ENCODE results near the gene MAPK11.

Gene MAPK11

DNA sequence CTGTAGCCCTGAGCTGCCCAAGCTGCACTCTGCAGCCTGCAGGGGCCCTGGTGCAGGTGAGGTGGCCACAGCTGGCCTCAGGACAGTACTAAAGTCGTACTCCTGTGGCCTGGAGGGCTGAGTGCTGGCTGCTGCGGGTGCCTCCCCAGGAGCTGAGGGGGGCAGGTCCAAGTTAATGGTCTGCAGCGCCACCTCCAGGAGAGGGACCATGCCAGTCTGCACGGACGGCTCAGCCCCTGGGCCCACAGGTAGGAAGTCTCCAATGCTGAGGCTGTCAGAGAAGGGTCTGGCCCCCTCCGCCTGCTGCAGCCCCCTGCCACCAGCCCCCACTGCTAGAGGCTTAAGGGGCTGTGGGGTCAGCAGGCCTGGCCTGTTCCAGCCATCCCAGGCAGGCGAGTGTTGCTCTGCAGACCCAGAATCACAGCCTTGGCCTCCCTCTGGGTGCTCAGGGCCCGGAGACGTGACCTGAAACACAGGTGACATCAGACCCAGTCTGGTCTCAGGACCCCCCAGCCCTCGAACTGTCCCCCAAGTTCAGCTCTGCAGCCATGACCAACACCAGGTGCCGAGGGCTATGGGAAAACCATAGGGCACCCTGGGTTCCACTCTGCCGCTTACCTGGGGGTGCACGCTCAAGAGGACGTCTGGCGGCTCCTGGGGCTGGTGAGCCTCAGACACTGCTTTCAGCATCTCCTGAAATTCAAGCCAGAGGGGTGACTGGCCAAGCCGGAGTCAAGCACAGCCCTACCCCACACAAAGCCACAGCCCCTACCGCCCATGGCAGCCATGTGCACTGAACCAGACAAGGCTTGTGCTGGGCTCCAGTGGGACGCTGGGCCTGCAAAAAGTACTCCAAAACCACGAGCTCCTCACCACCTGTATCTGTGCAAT lies 48.5 kb downstream of the MAPK11 start:
- DNase-seq: no peak

DNA sequence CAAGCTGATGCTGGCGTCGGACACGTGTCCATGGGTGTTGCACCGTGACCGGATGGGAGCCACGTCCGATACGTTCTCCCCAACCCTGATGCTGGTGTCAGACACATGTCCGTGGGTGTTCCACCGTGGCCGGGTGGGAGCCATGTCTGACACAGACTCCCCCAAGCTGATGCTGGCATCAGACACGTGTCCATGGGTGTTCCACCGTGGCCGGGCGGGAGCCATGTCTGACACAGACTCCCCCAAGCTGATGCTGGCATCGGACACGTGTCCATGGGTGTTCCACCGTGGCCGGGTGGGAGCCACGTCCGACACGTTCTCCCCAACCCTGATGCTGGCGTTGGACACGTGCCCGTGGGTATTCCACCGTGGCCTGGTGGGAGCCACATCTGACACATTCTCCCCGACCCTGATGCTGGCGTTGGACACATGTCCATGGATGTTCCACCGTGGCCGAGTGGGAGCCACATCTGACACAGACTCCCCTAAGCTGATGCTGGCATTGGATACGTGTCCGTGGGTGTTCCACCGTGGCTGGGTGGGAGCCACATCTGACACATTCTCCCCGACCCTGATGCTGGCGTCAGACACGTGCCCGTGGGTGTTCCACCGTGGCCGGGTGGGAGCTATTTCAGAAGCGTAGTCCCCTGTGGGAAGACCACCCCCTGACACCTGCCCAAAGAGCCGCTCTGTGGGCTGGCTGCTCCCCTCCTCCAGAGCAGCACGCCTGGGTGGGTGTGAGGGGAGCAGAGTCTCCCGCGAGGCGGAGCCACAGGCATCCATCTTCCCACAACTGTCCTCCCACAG lies 49.4 kb downstream of the MAPK11 start:
- DNase-seq: no peak

DNA sequence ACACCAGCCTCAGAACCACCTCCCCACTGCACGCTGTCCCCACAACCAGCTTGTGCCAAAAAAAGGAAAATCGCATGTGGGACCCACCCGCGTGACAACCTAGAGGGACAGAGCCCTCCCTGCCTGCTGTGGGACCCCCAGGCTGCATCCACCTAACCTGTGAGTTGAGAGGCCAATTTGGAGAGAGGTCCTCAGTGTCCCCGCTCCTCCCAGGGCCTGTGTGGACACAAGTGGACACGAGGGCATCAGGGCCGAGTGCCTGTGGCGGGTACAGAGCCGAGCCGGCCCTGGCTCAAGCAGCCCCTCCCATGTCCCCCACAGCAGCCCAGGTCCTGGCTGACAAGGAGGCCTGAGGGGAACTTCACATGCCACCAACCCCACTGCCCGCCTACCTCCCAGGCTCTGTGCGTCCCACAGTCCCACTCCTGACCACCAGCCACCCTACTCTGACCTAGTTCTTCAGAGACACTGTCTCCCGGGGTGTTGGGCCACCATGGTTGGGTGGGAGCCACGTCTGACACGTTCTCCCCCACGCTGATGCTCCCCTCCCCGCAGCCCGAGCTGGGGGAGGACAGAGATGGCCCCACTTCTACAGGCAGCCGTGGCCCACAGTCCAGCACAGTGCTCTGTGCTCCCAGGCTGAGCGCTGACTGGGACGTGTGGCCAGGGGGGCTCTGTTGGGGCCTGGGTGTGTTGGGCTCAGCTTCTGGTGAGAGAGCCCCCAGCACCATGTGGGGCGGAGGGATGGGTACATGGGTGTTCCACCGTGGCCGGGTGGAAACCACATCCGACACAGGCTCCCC lies 50.2 kb downstream of the MAPK11 start:
- DNase-seq: no peak

DNA sequence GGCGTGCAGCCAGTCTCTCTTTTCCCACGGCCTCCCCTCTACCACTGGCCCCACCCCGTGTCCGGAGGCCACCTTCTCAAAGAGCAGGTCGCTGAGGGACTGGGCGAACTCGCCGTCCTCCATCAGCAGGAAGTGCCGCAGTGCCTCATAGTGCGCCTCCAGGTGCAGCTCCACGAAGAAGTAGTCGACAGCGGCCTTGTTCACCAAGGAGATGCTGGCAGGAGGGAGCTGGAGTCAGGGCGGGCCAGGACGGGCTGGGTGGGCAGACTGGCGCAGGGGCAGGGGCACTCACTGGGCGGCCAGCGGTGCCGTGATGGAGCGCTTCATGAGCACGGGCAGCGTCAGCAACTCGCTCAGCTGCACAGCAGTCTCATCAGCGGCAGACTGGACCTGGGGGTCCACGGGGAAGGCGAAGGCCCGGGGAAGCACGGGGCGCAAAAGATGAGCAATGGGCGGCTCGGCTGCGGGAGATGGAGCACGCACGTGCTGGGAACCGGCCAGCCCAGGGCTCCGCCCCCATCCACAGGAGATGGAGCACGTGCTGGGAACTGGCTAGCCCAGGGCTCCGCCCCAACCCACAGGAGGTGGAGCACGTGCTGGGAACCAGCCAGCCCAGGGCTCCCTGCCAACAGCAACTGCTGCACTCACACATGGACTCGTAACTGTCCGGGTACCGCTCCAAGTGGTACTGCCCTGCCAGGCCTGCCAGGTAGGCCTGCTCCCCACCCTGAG lies 51.0 kb downstream of the MAPK11 start:
- no peak for DNase-seq

DNA sequence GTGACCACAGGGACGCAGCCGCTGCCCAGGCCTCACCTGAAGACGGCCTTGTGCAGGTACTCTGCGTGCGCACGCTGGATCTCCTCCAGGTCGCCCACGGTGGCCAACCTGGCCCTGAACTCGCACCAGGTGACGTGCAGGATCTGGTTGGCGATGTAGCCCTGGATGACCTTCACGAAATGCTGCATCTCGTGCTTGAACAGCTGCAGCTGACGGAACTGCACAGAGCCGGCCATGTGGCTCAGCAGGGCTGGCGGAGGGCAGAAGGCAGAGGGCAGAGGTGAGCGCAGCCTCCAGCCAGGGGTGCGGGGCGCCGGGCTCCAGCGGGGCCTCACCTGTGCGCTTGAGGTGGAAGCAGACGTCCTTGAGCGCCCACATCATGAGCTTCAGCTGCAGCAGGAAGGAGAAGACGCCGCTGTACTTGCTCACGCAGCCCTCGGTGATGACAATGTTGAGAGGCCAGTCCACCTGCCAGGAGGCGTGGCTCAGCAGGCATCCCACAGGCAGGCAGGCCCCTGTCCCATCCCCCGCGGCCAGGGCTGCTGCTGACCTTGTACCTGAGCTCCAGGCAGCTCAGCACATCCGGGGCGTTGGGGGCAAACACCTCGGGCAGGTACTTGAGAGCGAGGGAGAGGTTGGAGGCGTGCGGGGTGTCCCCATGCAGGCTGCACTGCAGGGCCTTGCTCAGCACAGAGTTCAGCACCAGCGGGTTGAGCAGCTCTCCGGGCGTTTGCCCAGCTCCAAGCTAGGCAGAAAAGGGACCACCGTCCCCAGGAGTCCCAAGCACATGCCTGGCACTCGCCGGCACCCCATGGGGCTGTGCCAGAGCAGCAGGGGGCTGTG lies 51.8 kb downstream of the MAPK11 start:
- no peak for DNase-seq

DNA sequence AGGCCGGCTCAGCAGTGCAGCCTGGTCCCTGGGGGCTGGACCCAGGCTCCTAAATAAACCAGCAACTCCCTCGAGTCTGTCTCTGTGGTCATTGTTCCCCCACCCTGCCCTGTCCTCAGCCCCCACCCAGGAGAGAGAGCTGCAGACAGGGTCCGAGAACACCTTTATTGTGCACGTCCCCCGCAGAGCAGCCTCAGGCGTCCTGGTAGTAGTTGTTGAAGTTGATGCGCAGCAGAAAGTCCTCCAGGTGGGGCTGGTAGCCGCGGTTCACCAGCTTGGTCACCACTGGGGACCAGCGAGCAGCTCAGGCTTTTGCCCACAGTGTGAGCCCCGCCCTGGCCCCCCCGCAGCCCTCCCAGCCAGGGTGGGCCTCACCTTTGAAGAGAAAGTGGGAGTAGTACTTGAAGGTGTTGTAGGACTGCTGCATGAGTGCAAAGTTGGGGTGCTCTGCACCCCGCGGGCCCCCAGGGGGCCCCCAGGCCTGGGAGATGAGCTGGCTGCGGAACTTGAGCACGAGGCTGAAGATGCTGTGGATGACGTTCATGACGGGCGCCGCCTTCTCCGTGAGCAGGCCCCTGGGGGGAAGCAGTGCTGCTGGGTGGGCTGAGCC lies 52.5 kb downstream of the MAPK11 start:
- DNase-seq: no peak

DNA sequence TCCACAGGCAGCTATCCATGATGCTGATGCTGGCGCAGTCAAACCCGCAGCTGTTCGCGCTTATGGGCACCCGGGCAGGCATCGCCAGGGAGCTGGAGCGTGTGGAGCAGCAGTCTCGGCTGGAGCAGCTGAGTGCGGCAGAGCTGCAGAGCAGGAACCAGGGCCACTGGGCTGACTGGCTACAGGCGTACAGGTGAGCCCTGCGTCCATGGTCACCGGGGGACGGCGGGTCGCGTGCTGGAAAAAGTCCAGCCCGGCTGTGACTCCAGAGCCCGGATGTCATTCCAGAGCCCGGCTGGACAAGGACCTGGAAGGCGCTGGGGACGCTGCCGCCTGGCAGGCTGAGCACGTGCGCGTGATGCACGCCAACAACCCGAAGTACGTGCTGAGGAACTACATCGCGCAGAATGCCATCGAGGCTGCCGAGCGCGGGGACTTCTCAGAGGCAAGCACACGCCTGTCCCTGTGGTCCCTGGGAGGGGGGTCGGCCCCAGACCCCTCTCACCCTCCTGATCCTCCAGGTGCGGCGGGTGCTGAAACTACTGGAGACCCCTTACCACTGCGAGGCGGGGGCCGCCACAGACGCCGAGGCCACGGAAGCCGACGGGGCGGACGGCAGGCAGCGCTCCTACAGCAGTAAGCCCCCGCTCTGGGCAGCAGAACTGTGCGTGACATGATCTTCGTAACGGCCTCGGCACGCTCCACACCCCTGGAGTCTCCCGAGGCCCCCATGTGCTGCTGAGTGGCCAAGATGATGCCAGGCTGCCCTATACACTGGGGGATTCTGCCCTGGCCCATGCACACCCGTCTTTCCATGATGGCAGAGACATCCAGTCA lies 53.3 kb downstream of the MAPK11 start:
- DNase-seq: no peak

DNA sequence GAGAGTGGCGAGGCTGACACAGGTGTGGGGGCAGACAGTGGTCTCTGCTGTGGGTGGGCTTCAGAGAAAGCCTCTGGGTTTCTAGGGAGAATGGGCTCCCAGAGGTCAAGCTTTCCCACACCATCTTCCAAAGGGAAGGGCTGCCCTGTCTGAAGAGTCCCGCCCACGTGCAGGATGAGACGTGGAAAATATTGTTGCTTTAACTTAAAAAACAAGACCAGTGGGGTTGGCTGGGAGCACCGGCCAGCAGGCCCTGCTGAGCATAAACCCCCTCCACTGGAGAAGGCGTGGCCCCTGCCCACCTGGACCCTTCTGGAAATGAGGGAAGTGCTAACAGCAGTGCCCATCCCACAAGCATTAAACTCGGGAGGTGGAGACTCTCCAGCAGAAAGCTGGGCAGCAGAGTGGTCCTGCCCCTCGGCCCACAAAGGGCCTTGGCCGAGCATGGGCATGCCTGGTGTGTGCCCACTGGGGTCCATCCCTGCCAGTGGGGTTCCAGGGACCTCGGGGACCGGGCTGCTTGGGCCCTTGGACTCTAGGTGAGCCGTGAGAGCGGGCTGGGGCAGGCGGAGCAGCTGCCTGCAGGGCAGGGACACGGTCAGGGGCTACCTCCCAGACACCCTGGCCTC lies 54.0 kb downstream of the MAPK11 start:
- DNase-seq: no peak

DNA sequence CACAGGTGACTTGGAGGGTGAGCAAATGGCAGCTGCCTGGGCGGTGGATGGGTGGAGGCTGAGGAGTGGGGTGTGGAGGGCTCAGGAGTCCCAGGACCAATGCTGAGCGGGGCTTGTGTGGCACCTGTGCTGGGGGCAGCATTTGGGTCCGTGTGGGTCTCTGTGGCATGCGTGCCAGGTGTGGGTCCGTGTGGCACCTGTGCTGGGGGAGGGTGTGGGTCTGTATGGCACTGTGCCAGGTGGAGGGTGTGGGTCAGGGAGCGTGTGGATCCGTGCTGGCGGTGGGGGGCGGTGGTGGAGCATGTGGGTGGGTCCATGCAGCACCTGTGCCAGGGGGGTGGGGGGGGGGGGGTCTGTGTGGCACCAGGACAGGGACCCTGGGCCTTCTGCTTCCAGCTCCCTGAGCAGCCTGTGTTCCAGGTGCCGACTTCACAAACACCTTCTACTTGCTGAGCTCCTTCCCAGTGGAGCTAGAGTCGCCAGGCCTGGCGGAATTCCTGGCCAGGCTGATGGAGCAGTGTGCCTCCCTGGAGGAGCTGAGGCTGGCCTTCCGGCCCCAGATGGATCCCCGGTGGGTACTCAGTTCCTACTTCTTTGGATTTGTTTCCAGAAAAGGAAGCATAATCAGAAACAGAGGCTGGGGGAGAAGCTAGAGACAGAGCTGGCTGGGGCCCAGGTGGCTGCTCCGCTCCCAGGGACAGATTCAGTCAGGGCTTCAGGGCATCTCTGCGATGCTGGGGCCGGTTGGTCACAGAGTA lies 54.7 kb downstream of the MAPK11 start:
- no peak for DNase-seq

Measured in CD4-positive, alpha-beta T cell treated with Interleukin-15 for 1 hour (primary cell).